Activated CD8-positive, alpha-beta memory T cell treated with anti-CD3 and anti-CD28 coated beads, Interleukin-2, amount 50 U/mL, for 24 hours (primary cell): ENCODE measurements around the gene DUSP10.

Source experiments
- DNase-seq: peaks from one replicate; pipeline ENCODE4 v3.0.0-alpha.2; 2020; ENCODE audit errors: extremely low read depth

DUSP10 gene

DNA sequence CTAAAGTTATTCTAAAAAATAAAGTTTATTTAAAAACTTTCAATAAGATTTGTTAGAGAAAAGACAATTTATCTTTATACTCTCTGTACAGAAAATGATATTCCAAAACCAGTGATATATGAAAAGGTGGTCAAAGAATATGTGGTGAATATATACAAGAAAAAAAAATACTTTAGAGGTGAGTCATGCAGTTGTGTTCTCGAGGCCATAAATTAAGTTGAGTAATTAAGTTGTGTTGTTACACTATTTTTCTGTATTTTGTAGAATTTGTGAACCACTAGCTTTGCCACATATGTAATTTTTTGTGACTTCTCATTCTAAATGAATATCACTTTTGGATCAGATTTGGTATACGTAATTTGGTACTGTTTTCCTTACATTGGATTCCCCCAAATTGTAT is 23.6 kb upstream of the DUSP10 start:
- DNase-seq = no peak

GRCh38 chr1:221762121-221762520 is 20.2 kb upstream of the DUSP10 start:
- no peak for DNase-seq

- DNase-seq = no peak
Measured at GRCh38 chr1:221761354-221762002, 19.6 kb upstream of the DUSP10 start.

- no peak for DNase-seq
Measured at GRCh38 chr1:221760911-221761310, 19.0 kb upstream of the DUSP10 start.

- no peak for DNase-seq
Measured at GRCh38 chr1:221759436-221759835, 17.5 kb upstream of the DUSP10 start.

- no peak for DNase-seq
Measured at GRCh38 chr1:221758455-221758854, 16.6 kb upstream of the DUSP10 start.

- no peak for DNase-seq
Measured at GRCh38 chr1:221756830-221757551, 15.1 kb upstream of the DUSP10 start.

DNA sequence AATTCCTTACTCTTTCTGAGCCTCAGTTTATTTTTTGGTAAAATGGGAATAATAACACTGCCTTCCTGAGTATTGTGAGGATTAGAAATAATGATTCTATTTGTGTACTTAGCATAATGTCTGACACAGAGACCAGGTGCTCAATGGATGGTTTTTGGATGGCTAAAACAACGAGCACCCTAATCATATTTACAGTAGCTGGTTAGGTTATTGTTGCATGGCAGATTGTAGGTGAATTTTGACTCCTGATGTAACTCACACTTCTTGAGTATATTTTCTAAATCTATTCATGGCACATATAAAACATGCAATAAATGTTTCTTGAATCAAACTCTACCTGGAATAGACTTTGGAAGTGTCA is 11.9 kb upstream of the DUSP10 start:
- DNase-seq = no peak

GRCh38 chr1:221751226-221751887 is 9.5 kb upstream of the DUSP10 start:
- no peak for DNase-seq

GRCh38 chr1:221748981-221749380 is 7.1 kb upstream of the DUSP10 start:
- no peak for DNase-seq

DNA sequence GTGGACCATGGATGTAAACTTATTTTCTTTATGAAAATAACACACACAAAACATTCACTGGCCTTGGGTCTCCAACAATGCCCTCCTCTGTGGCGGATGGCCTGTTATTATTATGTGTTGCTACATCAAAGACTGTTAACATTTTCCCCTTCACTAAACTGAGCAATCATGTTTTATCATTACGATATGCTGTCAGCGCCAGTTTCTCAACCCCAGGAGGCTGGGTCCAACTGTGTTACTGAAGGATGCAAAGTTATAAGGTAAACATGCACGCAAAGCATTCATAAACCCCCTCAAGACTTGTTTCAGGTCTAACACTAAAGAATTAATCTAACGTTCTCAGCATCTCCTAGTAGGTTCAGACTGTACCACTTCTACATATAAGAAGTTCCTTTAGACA is 6.0 kb upstream of the DUSP10 start:
- DNase-seq = no peak

DNA sequence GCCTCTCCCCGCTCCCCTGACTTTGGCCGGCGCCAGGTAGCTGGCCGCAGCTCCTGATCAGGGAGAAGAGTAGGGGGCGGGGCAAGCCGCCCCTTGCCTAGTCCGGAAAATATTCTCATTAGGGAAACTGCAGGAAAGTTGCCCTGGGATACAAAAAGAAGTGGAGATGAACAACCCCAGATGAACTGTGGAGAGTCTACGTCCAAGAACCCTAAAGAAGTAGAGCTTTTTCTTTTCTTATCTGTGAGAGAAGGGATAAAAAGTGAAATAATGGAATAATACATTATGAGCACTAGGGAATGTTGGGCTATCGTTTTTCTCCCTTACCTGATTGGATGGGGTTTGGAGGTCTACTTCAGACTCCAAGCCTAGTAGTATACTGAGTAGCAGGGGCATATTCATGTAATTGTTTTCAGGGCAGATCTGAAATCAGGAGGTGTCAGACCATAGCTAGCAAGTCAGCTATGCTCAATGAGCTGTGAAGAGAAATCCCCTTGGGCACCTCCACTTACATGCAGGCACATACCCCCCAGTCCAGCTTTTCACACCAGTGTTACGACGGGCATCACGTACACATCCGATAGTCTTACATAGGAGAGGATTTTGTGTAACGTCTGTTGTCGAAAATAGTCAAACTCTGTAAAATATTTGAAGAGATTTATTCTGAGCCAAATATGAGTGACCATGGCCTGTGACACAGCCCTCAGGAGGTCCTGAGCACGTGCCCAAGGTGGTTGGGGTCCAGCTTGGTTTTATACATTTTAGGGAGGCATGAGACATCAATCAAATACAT is 1.7 kb upstream of the DUSP10 start:
- DNase-seq = no peak

DNA sequence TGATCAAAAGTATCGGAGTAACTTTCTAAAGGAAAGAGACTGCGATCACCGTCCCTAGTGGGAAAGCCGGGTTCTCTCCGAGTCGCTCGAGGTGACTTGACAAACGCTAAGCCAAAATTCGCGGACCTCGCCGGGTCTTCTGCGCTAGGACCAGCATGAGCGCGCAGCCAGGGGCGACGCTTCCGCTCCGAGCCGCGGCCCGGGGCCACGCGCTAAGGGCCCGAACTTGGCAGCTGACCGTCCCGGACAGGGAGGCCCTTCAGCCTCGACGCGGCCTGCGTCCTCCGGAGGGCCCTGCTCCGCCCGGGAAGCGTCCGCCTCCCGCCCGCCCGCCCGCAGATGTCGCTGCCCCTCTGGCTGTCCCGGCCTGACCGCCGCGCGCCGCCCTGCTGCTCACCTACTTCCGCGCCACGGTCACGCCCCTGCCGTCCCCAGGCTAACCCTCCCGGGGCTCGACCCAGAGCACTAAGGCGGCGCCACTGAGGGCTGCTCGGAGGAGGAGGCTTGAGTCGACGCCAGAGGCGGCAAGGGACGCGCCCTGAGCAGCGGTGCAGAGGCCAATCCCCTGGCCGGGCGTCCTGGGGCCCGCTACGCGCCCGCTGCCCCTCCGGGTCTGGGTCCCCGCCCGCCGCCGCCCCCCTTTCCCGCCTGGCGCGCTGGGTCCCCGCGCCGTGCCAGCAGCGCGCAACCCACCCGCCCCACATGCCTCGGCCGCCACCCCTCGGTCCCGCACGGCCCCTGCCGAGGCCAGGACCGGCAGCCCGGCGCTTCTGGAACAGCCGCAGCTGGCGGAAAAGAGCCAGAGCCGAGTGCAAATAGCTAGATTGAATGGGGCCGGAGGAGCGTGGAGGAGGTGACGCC is 896 bp upstream of the DUSP10 start:
- DNase-seq = peak; percentile 58

DNA sequence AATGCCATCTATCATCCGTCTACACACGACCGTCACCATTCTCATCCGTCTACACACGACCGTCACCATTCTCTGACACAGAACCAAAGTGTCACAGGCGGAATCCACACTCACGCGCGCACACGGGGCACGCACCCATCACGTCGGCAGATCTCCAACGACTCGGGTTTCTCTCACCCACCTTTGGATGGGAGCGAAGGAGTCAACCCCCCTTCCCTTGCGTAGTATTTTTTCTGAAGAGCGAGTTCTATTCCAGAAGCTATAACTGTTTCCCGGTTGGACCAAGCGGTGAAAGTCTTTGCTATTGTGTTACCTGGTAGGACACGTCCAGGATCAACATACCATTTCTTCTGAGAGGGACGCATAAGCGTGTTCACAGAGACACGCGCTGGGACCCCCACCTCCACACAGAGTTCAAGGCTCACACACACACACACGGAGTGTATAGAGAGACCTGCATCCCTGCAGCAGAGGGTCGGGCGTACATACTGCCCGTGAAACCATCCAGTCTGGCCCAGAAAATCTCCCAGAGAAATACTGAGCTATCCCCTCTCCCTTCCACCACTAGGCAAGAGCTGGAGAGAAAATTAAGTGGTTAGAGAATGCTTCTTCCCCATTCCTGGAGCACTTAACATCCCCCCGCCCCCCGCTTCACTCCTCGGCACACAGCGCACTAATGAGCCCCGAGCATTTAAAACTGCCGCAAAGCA is 741 bp downstream of the DUSP10 start:
- DNase-seq = no peak

- DNase-seq = no peak
Measured at GRCh38 chr1:221740369-221740992, 1.4 kb downstream of the DUSP10 start.

DNA sequence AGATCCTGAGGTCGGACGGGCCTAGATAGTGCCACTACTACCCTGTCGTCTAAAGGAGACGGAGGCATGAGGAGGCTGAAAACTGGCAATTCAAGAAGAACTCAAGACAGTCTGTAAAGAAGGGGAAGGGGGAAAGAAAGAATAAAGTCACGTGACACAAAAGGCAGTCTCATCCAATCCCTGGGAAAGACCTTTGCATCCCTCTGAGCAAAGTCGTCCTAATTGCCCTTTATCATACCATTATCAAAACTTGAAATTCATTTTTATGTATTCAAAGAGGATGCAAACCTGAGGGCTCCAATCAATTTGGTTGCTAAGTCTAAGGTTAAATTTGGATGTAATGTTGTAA is 2.2 kb downstream of the DUSP10 start:
- DNase-seq = no peak

- DNase-seq = no peak
Measured at GRCh38 chr1:221739018-221739676, 2.7 kb downstream of the DUSP10 start.

- DNase-seq = no peak
Measured at GRCh38 chr1:221736714-221737113, 5.2 kb downstream of the DUSP10 start.

DNA sequence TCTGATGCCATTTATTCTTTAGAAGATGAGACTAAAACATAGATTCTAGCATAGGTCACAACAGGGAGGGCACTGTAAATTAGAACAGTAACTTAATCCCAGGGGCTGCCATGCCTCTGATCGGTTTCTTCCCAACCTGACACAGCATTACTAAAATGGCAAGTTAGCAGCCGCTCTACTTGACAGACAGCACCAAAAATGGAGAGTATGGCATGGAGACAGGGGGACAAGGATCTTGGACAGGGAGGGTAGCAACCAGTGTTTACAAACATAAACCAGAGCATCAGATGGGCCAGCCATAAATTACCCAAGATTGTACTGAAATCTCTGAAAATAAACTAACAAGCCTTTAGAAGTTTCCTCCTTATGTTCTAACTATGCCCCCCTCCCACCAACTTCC is 5.9 kb downstream of the DUSP10 start:
- no peak for DNase-seq

DNA sequence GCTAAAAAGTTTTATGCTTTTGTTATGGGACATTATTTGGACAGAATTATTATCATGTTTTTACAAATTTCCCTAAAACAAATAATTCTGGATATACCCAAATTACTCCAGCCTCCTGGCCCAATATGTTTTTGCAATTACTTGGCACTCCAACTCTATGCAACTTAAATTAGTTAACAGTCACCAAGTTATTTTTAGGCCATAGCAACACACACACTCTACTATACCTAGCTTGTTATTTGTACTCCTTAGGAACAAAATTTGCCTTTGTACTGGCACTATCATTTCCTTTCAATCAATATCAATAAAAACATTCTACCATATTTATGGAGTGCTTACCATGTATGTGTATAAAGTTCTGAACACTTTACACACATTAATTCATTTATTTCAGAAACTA is 7.7 kb downstream of the DUSP10 start:
- no peak for DNase-seq
